Measurements from ENCODE around the gene C16orf74.

The C16orf74 gene

DNA sequence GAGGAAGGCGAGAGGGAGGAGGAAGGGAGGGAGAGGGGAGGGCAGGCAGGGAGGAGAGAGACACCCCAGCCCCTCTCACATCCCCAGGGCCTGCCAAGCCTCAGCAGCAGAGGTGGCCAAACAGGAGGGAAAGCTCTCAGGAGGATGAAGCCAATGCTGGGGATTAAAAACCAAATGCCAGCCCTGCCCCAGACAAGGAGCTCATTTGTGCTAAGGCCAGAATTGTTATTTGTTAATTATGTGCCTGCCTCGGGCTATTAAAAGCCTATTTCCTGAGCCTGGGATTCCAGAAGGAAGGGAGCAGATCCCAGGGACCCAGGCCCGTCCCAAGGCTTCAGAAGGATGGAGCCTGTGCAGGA, 34.2 kb downstream of the C16orf74 start:
- no peak for DNase-seq

DNA sequence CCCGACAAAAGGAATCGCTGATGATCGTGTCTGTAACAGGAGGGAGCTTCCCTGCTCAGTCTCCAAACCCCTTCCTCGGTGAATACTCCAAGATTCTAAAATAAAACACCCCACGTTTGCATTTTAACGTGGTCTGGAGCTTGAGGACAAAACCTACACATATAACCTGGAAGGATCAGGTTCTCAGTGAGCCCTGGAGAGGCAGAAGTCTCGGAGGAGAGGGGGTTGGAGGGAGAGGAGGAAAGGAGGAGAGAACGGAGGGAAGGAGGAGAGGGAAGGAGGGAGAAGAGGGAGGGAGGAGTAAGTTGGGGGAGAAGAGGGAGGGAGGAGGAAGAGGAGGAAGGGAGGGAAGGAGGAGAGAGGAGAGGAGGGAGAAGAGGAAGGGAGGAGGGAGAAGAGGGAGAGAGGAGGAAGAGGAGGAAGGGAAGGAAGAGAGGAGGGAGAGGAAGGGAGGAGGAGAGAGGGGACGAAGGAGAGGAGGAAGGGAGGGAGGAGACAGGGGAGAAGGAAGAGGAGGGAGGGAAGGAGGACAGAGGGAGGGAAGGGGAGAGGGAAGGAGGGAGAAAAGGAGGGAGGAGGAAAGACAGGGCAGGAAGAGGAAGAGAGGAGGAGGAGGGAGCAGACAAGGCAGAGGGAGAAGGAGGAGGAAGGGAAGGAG, 34.7 kb downstream of the C16orf74 start:
- DNase-seq = no peak

DNA sequence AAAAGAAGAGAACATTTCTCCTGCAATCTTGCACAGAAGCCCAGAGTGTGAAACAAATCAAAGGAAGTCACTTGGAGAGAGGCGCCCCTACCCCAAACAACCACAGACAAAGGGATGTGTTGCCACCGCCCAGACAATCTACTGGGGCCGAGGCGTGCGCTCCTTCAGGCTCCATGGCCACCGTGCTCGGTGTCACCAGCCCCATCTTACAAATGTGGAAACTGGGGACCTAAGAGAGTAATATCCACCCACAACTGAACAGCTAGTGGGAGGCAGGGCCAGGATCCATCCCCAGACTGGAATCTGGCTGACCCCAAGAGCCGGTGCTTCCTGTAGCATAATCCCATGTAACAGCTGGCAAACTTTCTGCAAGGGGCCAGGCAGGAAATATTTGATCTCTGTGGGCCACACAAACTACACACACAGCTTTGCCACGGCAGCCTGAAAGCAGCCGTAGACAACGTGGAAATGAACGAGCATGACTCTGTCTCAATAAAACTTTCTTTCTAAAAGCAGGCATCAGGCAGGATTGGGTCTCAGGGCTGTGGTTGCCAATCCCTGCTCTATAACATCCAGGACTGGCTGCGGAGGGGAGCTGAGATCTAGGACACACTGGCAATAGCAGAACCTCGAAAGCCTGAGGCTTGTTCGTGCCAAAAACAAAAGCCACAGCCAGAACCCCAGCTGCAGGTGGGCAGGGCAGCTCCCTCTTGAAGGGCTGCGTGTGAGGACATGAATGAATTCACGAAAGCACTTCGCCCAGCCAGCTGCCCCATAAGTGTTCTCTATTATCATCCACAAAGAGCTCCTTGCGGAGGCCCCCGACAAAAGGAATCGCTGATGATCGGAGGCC, 35.5 kb downstream of the C16orf74 start:
- DNase-seq = no peak

DNA sequence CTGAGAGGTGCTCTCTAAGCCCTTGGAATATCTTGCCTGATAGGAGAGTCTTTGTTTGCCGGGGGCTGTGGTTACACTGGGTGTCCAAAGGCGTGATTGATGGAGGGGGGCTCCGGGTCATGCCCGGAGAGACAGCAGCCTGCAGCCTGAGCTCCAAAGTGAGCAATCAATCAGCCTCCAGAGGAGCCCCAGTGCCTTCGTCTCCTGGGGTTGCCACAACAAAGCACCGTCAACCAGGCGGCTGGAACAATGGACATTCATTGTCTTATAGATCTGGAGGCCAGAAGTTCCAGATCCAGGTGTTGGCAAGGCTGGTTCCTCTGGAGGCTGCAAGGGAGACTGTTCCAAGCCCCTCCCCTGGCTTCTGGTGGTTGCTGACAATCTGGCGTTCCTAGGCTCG, 38.1 kb downstream of the C16orf74 start:
- DNase-seq = no peak

DNA sequence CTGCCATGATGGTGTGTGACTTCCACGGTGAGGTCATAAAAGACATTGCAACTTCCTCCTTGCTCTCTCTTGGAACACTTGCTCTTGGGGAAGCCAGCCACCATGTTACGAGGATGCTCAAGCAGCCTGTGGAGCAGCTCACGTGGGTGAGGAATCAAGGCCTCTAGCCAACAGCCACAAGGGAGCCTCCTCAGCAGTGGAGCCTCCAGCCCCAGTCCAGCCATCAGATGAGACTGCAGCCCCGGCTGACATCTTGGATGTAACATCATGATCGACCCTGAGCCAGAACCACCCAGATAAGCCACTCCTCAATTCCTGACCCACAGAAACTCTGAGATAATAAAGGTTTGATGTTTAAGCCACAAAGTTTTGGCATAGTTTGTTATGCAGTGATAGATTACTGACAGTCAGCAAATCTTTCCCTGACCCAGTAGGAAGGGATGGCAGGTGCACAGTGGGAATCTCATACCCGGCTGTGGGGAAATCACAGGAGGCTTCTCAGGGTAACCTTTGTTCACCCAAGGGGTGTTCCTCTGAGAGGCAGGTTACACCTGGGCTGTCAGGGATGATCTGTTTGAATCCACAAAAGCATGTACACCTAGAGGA, 38.8 kb downstream of the C16orf74 start:
- no peak for DNase-seq

DNA sequence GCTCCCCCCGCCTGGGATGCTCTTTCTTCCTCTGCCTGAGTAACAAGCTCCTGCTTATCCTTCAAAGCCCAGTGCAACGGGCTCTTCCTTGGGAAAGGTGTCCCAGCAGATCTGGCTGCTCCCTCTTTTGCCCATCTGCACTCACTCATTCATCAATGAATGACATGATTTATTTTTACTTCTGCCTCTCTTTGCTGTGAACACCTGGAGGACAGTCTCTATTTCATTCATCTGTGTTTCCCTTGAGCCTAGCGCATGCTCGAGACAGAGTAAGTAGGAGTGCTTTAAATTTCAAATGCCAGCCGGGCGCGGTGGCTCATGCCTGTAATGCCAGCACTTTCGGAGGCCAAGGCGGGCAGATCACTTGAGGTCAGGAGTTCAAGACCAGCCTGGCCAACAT, 40.2 kb downstream of the C16orf74 start:
- no peak for DNase-seq

DNA sequence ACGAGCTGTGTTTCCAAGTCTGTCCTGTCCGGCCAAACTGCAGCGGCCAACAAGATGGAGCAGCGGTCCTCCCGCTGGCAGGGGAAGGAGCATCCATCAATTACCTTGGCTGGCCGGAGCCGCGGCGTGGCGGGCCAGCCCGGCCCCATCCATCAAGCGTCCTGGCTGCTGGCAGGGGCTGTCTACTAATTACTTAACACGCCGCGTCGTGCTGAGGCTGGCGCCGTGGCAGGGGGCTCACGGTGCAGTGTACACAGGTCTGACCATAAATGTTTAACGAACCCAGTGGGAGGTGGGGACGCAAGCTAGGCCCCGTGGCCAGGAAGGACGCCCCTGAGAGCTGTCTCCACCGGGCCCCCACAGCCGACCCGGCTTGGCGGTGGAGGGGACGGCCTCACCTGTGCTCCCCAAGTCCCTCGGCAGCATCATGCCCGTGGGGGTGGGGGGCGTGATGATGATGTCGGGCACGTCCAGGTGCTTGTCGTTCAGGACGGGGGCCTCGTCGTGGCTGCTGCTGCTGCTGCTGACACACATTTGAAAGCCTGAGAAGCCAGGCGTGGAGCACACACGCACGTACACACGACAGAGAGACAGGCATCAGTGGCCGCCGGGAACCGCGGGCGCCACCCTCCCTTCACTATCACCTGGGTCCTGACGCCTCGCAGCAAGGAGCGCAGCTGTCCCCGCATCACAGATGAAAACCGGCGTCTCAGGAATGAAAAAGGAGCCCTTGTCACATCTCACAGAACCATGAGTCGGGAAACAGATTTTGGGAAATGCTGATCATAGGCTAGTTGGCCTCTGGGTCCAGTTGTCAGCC, 40.9 kb downstream of the C16orf74 start:
- DNase-seq = no peak

DNA sequence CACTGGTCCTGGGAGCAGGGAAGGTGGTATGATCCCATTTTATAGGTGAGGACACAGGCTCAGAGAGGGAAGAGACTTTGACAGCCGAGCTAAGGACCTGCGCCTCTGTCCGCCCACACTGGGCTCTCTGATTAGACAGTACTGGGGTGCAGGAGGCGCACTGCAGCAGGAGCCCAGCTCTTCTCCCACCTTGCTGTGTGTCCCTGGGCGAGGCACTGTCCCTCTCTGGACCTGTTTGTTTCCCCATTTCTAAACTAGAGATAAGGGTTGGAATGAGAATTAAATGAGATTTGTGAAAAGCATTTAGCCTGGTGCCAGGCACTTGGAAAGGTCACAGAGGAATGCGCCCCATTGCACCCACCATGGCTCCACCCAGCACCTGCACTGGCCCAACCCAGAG, 42.6 kb downstream of the C16orf74 start:
- DNase-seq = no peak

DNA sequence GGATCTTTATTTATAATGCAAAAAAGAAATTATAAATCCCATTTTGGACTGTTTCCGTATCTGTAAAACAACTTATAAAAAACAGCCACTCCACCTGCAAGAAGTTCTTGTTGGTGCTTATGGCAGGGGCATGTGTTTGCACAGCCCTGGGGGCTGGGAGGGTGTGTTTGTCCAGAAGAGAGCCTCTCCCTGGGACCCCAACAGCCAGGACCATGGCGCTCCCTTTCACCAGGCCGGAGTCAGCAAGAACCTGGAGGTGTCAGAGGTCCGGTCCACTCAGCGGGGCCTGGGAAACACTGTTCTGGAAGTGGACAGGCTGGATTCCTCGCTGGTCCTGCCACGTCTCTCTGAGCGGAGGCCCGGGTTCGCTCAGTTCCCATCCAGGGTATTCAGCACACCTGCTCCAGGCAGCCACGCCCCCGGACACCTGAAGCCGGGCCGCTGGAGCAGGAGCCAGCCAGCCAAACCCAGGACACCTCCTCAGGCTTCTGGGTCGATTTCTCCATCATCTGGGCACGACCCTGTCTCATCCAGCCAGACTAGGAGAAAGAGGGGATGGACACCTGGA, 43.3 kb downstream of the C16orf74 start:
- DNase-seq = no peak

DNA sequence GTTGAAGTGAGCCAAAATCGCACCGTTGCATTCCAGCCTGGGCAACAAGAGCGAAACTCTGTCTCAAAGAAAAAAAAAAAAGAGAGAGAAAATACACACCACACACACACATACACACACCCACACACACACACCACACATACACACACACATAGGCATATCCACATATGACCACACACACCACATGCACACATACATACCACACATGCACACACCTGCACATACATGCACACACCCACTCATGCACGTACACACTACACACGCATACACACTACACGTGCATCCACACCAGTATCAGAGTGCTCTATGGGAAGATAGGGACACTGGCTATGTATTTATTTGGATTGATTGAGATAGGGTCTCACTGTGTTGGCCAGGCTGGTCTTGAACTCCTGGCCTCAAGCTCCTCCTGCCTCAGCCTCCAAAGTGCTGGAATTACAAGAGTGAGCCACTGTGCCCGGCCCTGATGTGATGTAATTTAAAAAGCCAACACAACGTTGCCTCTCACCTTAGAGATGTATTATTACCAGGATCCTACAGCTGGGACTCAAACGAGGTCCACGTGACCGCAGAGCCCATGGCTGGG, 44.4 kb downstream of the C16orf74 start:
- DNase-seq = no peak

DNA sequence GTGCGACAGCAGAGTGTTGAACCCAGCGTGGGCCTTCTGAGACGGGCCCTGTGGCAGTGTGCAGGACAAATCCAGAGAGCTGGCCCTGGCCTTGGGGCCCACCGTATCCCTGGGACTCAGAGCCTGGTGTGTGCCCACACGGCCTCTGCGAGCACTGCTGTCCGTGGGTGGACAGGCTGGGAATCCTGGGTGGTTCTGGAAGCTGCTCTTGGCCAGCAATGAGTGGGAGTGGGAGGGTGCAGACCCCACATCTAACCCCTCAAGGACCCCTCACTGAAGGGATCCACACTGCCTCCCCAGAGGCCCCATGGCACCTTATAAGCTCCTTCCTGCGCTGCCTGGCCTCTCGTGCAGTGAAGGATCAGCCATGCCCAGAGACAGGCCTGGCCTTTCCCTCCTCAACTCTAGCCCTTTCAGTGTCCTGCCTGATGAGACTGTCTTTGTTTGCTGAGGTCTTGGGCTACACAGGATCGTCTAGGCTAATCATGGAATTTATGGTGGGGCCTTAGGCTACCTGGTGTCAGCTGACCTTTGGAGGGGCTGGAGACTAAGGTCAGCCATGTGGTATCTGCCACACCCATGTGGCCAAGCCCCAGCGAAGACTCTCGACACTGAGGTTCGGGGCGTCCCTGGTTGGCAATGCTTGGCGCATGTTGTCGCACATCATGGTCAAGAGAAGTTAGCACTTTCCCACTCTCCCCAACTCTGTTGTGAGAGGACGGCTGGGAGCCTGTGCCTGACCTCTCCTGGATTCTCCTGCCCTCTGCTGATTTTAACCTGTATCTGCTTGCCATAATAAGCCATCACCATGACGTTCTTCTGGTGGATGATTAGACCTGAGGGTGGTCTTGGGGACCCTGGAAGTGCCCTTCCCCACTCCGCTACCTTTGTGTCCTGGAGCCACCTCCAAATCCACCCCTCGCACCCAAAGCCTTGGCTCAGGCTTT, 45.7 kb downstream of the C16orf74 start:
- DNase-seq = no peak

DNA sequence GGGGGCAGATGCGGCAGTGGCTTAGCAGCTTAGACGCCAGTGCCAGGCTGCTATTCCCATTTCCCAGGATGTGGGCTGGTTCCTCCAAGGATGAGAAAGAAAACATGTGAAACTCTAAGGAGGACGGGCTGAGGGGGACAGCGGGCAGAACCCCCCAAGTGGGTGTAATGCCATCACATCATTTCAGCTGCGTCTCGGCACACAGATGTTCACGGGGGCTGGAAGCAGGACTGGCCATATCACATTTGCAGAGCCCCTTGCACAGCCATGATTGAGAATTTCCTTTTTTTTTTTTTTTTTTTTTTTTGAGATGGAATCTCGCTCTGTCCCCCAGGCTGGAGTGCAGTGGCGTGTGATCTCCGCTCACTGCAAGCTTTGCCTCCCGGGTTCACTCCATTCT, 46.9 kb downstream of the C16orf74 start:
- DNase-seq = no peak

DNA sequence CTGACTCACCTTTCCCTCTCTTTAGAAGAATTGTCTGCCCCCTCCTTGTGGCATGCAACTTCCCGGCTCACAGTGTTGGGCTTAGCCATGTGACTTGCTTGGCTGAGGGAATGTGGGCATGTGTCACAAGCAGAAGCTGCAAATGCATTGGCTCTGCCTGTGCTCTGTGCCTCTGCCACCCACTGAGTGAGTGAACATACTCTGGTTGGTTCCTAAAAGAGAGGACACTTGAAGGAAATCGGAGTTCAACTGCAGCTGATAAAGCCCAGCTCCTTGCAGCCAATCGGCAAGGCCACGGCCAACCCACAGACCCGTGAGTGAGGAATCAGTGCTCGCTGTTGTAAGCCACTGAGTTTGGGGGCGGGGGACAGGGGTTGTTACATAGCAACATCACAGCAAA, 51.3 kb downstream of the C16orf74 start:
- DNase-seq = no peak

DNA sequence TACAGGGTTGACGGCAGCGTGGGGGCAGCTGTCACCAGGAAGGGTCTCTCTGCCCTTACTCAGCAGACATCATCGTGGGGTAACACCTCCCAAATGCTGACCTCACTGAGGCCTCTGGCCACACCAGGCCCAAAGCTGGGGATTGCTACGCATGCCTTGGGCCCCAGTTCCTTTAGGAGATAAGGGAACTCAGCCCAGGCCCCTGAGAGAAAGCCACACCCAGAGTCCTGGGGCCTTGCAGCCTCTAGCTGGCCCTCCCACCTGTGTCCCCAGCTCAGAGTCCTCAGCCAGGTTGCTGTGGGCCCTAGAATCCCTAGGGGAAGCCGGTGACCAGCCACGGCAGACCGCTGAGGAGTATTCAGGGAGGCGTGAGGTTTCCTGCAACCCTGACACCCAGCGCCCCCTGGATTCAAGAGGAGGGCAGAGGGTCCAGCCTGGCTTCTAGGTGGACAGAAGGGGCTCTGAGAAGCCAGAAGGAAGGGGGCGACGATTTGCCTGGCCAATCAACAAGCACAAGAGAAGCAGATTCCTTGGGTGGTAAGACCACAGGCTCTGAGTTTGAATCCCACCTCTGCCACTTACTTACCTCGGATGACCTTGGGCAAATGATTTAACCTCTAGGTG, 51.8 kb downstream of the C16orf74 start:
- no peak for DNase-seq

DNA sequence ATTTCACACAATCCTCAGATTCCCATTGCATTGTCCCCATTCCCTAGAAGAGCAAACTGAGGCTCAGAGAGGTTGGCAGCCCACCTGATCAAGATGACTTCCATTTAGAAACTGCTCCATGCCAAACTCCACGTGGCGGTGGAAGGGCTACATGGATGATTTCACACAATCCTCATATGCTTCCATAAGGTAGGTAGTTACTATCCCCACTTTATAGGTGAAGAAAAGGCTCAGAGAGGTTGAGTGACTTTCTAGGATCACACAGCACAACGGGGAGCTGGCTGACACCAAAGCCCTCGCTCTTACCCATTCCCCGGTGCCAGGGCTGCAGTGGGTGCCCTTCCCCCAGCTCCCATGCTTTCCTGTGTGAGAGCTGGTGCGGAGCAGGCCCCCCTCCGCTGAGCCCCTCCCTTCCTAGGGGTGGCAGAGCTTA, 52.4 kb downstream of the C16orf74 start:
- DNase-seq = no peak

DNA sequence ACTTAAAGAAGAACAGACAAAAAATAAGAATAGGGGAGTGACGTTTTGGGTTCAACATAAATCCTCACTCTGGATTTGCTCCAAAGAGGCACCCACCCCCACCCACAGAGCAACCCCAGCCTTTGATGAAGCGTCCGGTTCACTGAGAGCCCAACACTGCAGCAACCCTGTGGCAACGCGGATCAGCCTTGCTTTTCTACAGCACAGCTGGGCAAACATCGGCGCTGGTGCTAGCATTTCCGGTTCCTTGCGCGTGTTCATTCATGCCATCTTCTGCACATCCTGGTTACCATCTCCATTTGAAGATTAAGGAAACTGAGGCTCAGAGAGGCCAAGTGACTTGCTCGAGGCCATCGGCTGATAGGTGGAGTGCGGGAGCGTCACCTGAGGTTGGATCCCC, 53.5 kb downstream of the C16orf74 start:
- no peak for DNase-seq

DNA sequence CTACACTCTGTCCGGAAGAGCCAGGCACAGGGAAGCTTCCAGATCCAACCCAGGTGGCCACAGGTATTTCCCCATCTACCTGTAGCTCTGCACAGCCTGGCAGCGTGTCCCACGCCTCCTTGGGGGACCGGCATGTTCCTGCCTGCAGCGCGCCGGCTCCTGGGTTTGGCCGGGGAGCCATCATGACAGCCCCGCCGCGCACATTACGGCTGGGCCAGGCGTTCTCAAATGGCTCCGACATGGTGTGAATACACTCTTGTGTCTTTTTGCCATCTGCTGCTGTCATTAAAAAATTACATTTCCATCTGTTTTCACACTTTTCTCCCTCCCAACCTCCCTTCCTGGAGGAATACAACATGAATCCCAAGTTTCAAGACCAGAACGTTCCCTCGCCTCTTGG, 54.1 kb downstream of the C16orf74 start:
- no peak for DNase-seq

DNA sequence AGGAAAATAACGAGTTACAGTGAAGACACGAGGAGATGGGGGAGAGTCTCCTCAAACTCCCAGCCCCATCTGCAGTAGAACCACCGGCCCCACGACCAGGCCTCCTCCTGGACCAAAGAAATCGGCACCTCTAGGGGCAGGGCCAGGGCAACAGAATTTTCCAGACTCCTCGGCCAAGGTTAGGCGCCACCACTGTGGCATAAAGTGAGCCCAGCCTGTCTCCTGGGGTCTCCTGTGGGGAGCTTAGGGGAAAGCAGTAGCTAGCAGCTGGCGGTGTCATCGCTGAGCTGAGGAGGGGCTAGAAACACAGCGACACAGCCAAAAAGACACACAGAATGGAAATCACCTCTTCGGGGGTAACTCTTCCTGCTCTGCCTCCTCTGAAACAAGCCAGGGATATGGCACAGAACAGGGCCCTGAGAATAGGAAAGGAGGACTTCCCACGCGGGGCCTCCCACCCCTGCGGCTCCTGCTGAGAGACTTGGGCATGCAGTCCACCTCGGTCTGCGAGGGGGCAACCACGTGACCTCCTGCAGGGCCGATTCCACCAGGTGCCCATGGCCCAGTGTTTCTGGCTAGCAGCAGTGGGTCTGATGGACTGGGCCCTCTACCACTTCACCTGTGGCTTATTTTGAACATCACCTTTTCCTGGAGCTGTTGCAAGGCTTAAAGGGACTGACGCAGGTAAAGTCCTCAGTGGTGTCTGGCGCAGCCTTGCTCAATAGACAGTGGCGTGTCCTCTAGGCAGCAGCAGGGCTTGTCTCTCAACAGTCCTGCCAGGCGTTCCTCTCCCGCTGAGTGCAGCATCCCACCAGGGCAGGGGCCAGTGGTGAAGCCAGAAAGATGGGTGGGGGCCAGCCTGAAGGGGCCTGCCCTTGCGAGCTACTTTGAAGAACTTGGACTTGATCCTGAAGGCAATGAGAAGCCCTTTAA, 55.4 kb downstream of the C16orf74 start:
- no peak for DNase-seq

DNA sequence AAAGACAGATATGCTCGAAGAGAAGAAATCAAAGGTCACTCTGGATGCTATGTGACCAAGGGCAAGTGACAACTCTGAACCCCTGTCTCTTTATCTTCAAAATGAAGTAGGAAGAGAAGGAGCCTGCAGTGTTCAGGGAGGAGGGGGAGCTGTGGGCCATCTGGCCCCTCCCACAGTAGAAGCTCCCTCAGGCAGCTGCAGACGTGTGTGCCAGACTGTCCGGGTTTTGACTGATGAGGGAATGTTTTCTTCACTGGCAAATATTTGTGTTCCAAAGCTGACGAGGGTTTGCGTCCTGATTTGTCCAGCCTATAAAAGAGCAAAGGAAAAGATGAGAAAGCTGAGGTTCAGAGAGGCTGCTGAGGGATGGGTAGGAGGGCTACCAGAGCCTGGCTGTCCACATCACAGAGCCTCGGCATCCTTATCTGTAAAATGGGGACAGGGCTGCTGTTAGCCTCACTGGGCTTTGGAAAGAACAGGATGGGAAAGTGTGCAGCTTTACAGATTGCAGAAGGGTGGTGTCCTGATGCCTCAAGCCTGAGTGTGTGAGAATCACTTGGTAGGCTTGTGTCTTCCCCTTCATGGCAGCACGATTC, 60.3 kb downstream of the C16orf74 start:
- DNase-seq = no peak
